Cardiac fibroblast (primary cell): ENCODE results near the gene CCDC177.

Source experiments
- DNase-seq, 2 donors: peaks; one replicate each; pipeline versions ENCODE4 v3.0.0 to v3.0.0-alpha.2; 2010; ENCODE audit warnings: low read depth in 2 of 2
- H3K4me3 ChIP-seq, 2 donors: replicated peaks in 1 of 2; 1 replicate in 1 of 2; 2 replicates in 1 of 2; pipeline ENCODE4 v1.5.1; 2011; ENCODE audit warnings: low read depth in 2 of 2, low read length in 2 of 2, mild to moderate bottlenecking in 2 of 2, moderate library complexity in 1 of 2
- TF ChIP-seq, protein P1 (sequence below): IDR thresholded peaks from one replicate; pipeline ENCODE4 v1.5.1; 2011; ENCODE audit warnings: low read depth, mild to moderate bottlenecking, low read length, inconsistent platforms

The CCDC177 gene

GRCh38 chr14:69529563-69529962 lies 45.1 kb downstream of the CCDC177 start:
- no peak overlapping the region for H3K4me3 ChIP-seq
- DNase-seq, result no peak
- TF ChIP-seq, protein P1, sequence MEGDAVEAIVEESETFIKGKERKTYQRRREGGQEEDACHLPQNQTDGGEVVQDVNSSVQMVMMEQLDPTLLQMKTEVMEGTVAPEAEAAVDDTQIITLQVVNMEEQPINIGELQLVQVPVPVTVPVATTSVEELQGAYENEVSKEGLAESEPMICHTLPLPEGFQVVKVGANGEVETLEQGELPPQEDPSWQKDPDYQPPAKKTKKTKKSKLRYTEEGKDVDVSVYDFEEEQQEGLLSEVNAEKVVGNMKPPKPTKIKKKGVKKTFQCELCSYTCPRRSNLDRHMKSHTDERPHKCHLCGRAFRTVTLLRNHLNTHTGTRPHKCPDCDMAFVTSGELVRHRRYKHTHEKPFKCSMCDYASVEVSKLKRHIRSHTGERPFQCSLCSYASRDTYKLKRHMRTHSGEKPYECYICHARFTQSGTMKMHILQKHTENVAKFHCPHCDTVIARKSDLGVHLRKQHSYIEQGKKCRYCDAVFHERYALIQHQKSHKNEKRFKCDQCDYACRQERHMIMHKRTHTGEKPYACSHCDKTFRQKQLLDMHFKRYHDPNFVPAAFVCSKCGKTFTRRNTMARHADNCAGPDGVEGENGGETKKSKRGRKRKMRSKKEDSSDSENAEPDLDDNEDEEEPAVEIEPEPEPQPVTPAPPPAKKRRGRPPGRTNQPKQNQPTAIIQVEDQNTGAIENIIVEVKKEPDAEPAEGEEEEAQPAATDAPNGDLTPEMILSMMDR, result no peak

DNA sequence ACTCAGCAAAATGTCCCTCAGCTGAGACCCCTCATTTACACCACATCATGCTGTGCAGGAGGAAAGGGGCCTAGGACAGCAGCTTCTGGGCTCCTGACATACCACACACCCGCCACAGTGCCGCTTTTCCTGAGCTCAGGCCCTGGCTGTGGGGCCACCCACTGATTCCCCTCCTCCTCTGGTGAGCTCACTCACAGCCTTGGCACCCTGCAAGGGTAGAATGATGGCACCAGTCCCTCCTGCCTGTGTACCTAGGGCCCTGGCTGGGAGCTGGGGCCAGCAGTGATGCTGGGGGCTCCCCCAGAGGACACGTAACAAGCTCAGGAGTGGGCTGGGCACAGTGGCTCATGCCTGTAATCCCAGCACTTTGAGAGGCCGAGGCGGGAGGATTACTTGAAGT lies 45.7 kb downstream of the CCDC177 start:
- DNase-seq, result no peak
- TF ChIP-seq, protein P1, result no peak
- no peak overlapping the region for H3K4me3 ChIP-seq

DNA sequence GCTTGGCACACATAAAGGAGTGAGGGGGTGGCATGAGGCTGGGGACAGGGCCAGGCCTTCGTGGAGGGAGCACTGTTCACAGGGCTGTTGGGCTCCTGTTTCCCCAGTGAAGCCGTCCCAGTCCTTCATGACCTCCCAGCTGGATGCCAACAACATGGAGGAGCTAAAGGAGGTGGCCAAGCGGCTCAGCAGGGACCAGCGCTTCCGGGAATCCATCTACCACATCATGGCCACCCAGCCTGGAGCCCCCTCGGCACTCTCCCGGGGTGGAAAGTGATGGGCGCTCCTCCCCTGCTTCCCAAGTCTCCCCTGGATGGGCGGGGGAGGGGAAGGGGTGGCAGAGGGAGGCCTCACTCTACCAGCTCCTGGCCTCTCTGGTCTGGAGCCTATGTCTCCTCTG lies 46.5 kb downstream of the CCDC177 start:
- TF ChIP-seq, protein P1, result no peak
- DNase-seq, result no peak
- H3K4me3 ChIP-seq, result no peak overlapping the region

DNA sequence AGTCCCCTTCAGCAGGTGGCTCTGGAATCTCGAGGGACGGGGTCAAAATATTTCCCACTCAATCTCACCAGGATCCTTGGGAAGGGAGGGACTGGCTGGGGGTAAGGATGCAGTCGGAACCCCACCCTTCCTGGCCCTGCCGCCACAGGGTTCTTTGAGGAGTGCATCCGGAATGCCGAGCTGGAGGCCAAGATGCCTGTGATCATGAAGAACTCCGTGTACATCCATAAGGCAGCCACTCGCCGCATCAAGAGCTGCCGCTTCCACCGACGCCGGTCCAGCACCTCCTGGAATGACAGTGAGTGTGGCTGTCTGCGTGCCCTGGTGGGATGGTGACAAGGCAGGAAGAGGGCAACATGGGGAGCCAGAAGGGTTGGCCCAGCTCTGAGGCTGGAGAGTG lies 47.0 kb downstream of the CCDC177 start:
- DNase-seq, result no peak
- H3K4me3 ChIP-seq, result no peak overlapping the region
- TF ChIP-seq, protein P1, result no peak

DNA sequence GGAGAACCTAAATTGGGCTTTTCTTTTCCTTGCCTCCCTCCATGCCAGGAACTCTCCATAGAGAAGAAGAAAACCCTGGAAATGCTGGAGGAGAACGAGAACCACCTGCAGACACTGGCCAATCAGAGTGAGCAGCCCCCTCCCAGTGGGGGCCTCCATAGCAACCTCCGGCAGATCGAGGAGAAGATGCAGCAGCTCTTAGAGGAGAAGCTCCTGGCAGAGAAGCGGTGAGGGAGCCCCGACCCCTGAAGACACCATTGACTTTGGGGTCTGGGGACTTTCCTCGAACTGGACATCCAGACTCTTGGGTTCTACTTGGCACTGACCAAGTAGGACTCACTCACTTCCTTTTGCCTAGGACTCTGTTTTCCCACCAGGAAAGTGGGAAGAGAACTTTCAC lies 48.8 kb downstream of the CCDC177 start:
- DNase-seq, result no peak
- TF ChIP-seq, protein P1, result no peak
- no peak overlapping the region for H3K4me3 ChIP-seq

GRCh38 chr14:69522026-69522425 lies 52.6 kb downstream of the CCDC177 start:
- TF ChIP-seq, protein P1, result no peak
- DNase-seq, result no peak
- H3K4me3 ChIP-seq, result no peak overlapping the region
